ENCODE data around the gene CCDC102A. TPM values are rescaled to one million over a fixed set of nuclear protein-coding genes. Genes with fewer than 3 reads are reported as not detected.
A peak's percentile ranks its signal among the peaks of the same experiment; 100 is the strongest.

CCDC102A gene
- total RNA-seq, 3 donors from 2014 or later: 1.2 to 16.2 (median 2.5) TPM

GRCh38 chr16:57527610-57528360, 8.6 kb downstream of the CCDC102A start:
- no peak for ATAC-seq
- intact Hi-C loops (cut with DNase I, micrococcal nuclease): loop anchor here in 1 of 2 donors (10.0 kb wide), 1 partner anchor 223 kb away; no protein-coding TSS in a partner anchor
- peaks cover 6% of the 10 kb centered on the region for H3K4me1 ChIP-seq (ENCODE audit: low read depth)
- peak in 1 of 3 donors; percentile 36 for DNase-seq
- no peaks in the 10 kb centered on the region for H3K36me3 ChIP-seq (ENCODE audit: low read depth)
- H3K4me3 ChIP-seq: no peak overlapping the region
- H3K9me3 ChIP-seq: no peaks in the 10 kb centered on the region
- TF ChIP-seq CTCF (IDR thresholded peaks at IDR 0.05): no peak

GRCh38 chr16:57527027-57527426, 9.3 kb downstream of the CCDC102A start:
- H3K4me3 ChIP-seq: no peak overlapping the region
- H3K4me1 ChIP-seq (ENCODE audit: low read depth): peaks cover 5% of the 10 kb centered on the region
- TF ChIP-seq CTCF (IDR thresholded peaks at IDR 0.05): no peak
- H3K36me3 ChIP-seq (ENCODE audit: low read depth): no peaks in the 10 kb centered on the region
- no peaks in the 10 kb centered on the region for H3K9me3 ChIP-seq
- intact Hi-C loops (cut with DNase I, micrococcal nuclease): loop anchor here in 1 of 2 donors (10.0 kb wide), 1 partner anchor 222 kb away; no protein-coding TSS in a partner anchor
- peak in 1 of 3 donors; percentile 37 for DNase-seq
- ATAC-seq: no peak

- peaks cover 5% of the 10 kb centered on the region for H3K4me1 ChIP-seq (ENCODE audit: low read depth)
Observed at GRCh38 chr16:57526498-57526897, 9.9 kb downstream of the CCDC102A start.

GRCh38 chr16:57525761-57526160, 10.6 kb downstream of the CCDC102A start:
- intact Hi-C loops (cut with DNase I, micrococcal nuclease): loop anchor here in 1 of 2 donors (10.0 kb wide), 1 partner anchor 221 kb away; no protein-coding TSS in a partner anchor
- no peak for TF ChIP-seq CTCF (IDR thresholded peaks at IDR 0.05)
- H3K4me3 ChIP-seq: no peak overlapping the region
- peaks cover 5% of the 10 kb centered on the region for H3K4me1 ChIP-seq (ENCODE audit: low read depth)
- ATAC-seq (no peak), DNase-seq (peak in 1 of 3 donors; percentile 48)
- H3K9me3 ChIP-seq: no peaks in the 10 kb centered on the region
- no peaks in the 10 kb centered on the region for H3K36me3 ChIP-seq (ENCODE audit: low read depth)

More at GRCh38 chr16:57526498-57526897, 9.9 kb downstream of the CCDC102A start:
- Histone ChIP-seq H3K4me3 (no peak overlapping the region), H3K36me3 (ENCODE audit: low read depth) (no peaks in the 10 kb centered on the region), H3K9me3 (no peaks in the 10 kb centered on the region)
- intact Hi-C loops (cut with DNase I, micrococcal nuclease): loop anchor here in 1 of 2 donors (10.0 kb wide), 1 partner anchor 222 kb away; no protein-coding TSS in a partner anchor
- no peak for TF ChIP-seq CTCF (IDR thresholded peaks at IDR 0.05)
- ATAC-seq: no peak
- DNase-seq: peak in 1 of 3 donors; percentile 34

- ATAC-seq: no peak
Observed at GRCh38 chr16:57522960-57523359, 13.4 kb downstream of the CCDC102A start.

More at GRCh38 chr16:57522960-57523359, 13.4 kb downstream of the CCDC102A start:
- no peak overlapping the region for H3K4me3 ChIP-seq
- intact Hi-C loops (cut with DNase I, micrococcal nuclease): loop anchor here in 1 of 2 donors (10.0 kb wide), 1 partner anchor 218 kb away; no protein-coding TSS in a partner anchor
- no peaks in the 10 kb centered on the region for H3K36me3 ChIP-seq (ENCODE audit: low read depth)
- DNase-seq: no peak
- no peaks in the 10 kb centered on the region for H3K9me3 ChIP-seq
- H3K4me1 ChIP-seq (ENCODE audit: low read depth): no peaks in the 10 kb centered on the region
- no peak for TF ChIP-seq CTCF (IDR thresholded peaks at IDR 0.05)
